ENCODE results near the gene JPT2. TPM values are rescaled to one million over a fixed set of nuclear protein-coding genes. Genes with fewer than 3 reads are reported as not detected.
A peak's percentile ranks its signal among the peaks of the same experiment; 100 is the strongest.

Gene JPT2
- polyA plus RNA-seq, 3 donors = 5.4 to 7.5 (median 5.8) TPM

DNA sequence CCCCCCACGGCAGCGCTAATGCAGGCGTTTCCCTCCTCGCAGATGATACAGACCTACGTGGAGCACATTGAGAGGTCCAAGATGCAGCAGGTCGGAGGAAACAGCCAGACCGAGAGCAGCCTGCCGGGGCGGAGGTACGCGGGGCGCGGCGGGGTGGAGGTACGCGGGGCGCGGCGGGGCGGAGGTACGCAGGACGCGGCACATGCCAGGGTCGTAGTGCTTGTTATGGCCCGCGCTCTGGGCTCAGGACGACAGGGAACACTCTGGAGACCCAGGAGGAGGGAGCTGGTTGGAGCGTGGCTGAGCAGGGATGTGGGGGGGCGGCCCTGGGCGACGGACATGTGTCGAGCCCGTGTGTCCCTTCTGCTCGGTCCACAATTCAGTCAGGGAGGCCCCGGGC lies 51.4 kb downstream of the JPT2 start:
- Histone ChIP-seq H3K36me3 (replicated peaks in 1 of 2; ENCODE audit: control insufficient read depth in 1 of 2, insufficient read depth in 2 of 2, low read length in 2 of 2) (peaks cover 72 to 74% of the 10 kb centered on the region in 2 donors), H3K27ac (ENCODE audit: low read depth in 1 of 2, low read length in 2 of 2) (no peak overlapping the region), H3K27me3 (ENCODE audit: control insufficient read depth in 2 of 2, insufficient read depth in 2 of 2, low read length in 2 of 2) (no peaks in the 10 kb centered on the region), H3K9me3 (replicated peaks in 1 of 2; ENCODE audit: control insufficient read depth in 1 of 2, insufficient read depth in 1 of 2, low read length in 2 of 2) (peaks cover 0 to 2% of the 10 kb centered on the region in 2 donors), H3K4me3 (replicated peaks in 1 of 3; ENCODE audit: low read depth in 2 of 3, low read length in 3 of 3) (no peak overlapping the region), H2AFZ (ENCODE audit: insufficient read depth, low read depth, low read length, poor library complexity, severe bottlenecking) (no peak overlapping the region), H3K9ac (ENCODE audit: insufficient read depth, low read length, poor library complexity, severe bottlenecking) (no peak overlapping the region), H3K4me2 (replicated peaks; ENCODE audit: extremely low read depth, low read length, poor library complexity, severe bottlenecking) (no peak overlapping the region), H4K20me1 (ENCODE audit: insufficient read depth, low read length) (peaks cover 66% of the 10 kb centered on the region), H3K4me1 (ENCODE audit: control insufficient read depth in 1 of 2, insufficient read depth in 2 of 2, low read length in 2 of 2) (peaks cover 17 to 18% of the 10 kb centered on the region in 2 donors), H3K79me2 (ENCODE audit: insufficient read depth, low read length) (peaks cover 25% of the 10 kb centered on the region)
- TF ChIP-seq, protein P1, sequence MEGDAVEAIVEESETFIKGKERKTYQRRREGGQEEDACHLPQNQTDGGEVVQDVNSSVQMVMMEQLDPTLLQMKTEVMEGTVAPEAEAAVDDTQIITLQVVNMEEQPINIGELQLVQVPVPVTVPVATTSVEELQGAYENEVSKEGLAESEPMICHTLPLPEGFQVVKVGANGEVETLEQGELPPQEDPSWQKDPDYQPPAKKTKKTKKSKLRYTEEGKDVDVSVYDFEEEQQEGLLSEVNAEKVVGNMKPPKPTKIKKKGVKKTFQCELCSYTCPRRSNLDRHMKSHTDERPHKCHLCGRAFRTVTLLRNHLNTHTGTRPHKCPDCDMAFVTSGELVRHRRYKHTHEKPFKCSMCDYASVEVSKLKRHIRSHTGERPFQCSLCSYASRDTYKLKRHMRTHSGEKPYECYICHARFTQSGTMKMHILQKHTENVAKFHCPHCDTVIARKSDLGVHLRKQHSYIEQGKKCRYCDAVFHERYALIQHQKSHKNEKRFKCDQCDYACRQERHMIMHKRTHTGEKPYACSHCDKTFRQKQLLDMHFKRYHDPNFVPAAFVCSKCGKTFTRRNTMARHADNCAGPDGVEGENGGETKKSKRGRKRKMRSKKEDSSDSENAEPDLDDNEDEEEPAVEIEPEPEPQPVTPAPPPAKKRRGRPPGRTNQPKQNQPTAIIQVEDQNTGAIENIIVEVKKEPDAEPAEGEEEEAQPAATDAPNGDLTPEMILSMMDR (IDR thresholded peaks at IDR 0.05) = no peak
- H3K27ac Mint-ChIP-seq = peak overlapping the region in 1 of 7 donors; percentile 36
- DNase-seq = no peak
- peaks cover 15% of the 10 kb centered on the region for H3K4me1 Mint-ChIP-seq
- peaks cover 0 to 6% (median 0%) of the 10 kb centered on the region in 7 donors for H3K9me3 Mint-ChIP-seq
- 97% methylated on average over 28 of the region's 35 CpGs for WGBS (ENCODE audit: insufficient coverage)
- intact Hi-C loops (cut with micrococcal nuclease) = loop anchor here in 1 of 2 donors (5.0 kb wide), 1 partner anchor 52 kb away; the partner anchor contains the start of gene JPT2
- peaks cover 0 to 4% (median 0%) of the 10 kb centered on the region in 3 donors for H3K27me3 Mint-ChIP-seq (ENCODE audit: low read depth in 3 of 3)
- peaks cover 60 to 80% of the 10 kb centered on the region in 2 donors for H3K36me3 Mint-ChIP-seq
- H3K4me3 Mint-ChIP-seq = no peak overlapping the region

DNA sequence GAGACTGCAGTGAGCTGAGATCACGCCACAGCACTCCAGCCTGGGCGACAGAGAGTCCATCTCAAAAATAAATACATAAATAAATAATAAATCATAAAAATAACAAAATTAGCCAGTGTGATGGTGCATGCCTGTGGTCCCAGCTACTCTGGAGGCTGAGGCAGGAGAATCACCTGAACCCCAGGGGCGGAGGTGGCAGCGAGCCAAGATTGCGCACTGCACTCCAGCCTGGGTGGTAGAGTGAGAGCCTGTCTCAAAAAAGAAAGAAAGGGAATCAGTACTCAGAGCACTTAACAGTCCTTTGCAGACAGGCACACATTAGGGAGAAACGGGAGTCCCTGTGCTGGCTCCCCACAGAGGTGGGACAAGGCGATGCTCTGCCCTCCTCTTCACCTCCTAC lies 53.0 kb downstream of the JPT2 start:
- H3K27me3 Mint-ChIP-seq (ENCODE audit: low read depth in 3 of 3) = peaks cover 0 to 4% (median 0%) of the 10 kb centered on the region in 3 donors
- no peaks in the 10 kb centered on the region for H3K27me3 ChIP-seq (ENCODE audit: control insufficient read depth in 2 of 2, insufficient read depth in 2 of 2, low read length in 2 of 2)
- H3K9me3 ChIP-seq (replicated peaks in 1 of 2; ENCODE audit: control insufficient read depth in 1 of 2, insufficient read depth in 1 of 2, low read length in 2 of 2) = peaks cover 0 to 16% of the 10 kb centered on the region in 2 donors
- H3K4me3 ChIP-seq (replicated peaks in 1 of 3; ENCODE audit: low read depth in 2 of 3, low read length in 3 of 3) = no peak overlapping the region
- intact Hi-C loops (cut with micrococcal nuclease) = no loop called here
- peaks cover 24% of the 10 kb centered on the region for H3K79me2 ChIP-seq (ENCODE audit: insufficient read depth, low read length)
- H3K9ac ChIP-seq (ENCODE audit: insufficient read depth, low read length, poor library complexity, severe bottlenecking) = no peak overlapping the region
- peaks cover 68 to 73% of the 10 kb centered on the region in 2 donors for H3K36me3 ChIP-seq (replicated peaks in 1 of 2; ENCODE audit: control insufficient read depth in 1 of 2, insufficient read depth in 2 of 2, low read length in 2 of 2)
- peak overlapping the region in 5 of 7 donors; percentile 50 to 74 (median 56) for H3K27ac Mint-ChIP-seq
- 100% methylated on average over 3 of the region's 7 CpGs for WGBS (ENCODE audit: insufficient coverage)
- H3K4me2 ChIP-seq (replicated peaks; ENCODE audit: extremely low read depth, low read length, poor library complexity, severe bottlenecking) = no peak overlapping the region
- H3K4me3 Mint-ChIP-seq = no peak overlapping the region
- H2AFZ ChIP-seq (ENCODE audit: insufficient read depth, low read depth, low read length, poor library complexity, severe bottlenecking) = no peak overlapping the region
- DNase-seq = no peak
- peaks cover 12% of the 10 kb centered on the region for H3K4me1 Mint-ChIP-seq
- peaks cover 0 to 10% (median 2%) of the 10 kb centered on the region in 7 donors for H3K9me3 Mint-ChIP-seq
- peaks cover 13 to 14% of the 10 kb centered on the region in 2 donors for H3K4me1 ChIP-seq (ENCODE audit: control insufficient read depth in 1 of 2, insufficient read depth in 2 of 2, low read length in 2 of 2)
- peak overlapping the region; percentile 50 to 64 for H3K27ac ChIP-seq (ENCODE audit: low read depth in 1 of 2, low read length in 2 of 2)
- TF ChIP-seq, protein P1 (IDR thresholded peaks at IDR 0.05) = no peak
- peaks cover 63% of the 10 kb centered on the region for H4K20me1 ChIP-seq (ENCODE audit: insufficient read depth, low read length)
- H3K36me3 Mint-ChIP-seq = peaks cover 53 to 65% of the 10 kb centered on the region in 2 donors
